ACC112 (cell line): ENCODE data around the gene PLA2G15.

Experiments
- H2AFZ ChIP-seq: fragments of 200-600 bp; sonication (generic); one replicate; pipeline ENCODE4 v1.6.0; 2017; ENCODE audit warnings: antibody characterized with exemption, low read length; ENCODE audit not compliant: unreplicated experiment
- H3K27ac ChIP-seq: fragments of 200-600 bp; sonication (generic); 2 replicates; pipeline ENCODE4 v1.5.1; 2014; ENCODE audit warnings: low read depth, mild to moderate bottlenecking, antibody characterized with exemption, low read length, moderate library complexity
- H3K27me3 ChIP-seq: fragments of 200-600 bp; sonication (generic); 2 replicates; pipeline ENCODE4 v1.6.1; 2014; ENCODE audit warnings: mild to moderate bottlenecking, antibody characterized with exemption, low read length, moderate library complexity, mixed read lengths; ENCODE audit not compliant: insufficient read depth
- H3K36me3 ChIP-seq: fragments of 200-600 bp; sonication (generic); 2 replicates; pipeline ENCODE4 v1.6.1; 2016; ENCODE audit warnings: mild to moderate bottlenecking, antibody characterized with exemption, low read length, moderate library complexity, mixed read lengths; ENCODE audit not compliant: insufficient read depth
- H3K4me1 ChIP-seq: fragments of 200-600 bp; sonication (generic); one replicate; pipeline ENCODE4 v1.6.1; 2016; ENCODE audit warnings: low read length, mixed read lengths; ENCODE audit not compliant: insufficient read depth, unreplicated experiment, control insufficient read depth
- H3K4me3 ChIP-seq: fragments of 200-600 bp; sonication (generic); 2 replicates; pipeline ENCODE4 v1.5.1; 2014; ENCODE audit warnings: mild to moderate bottlenecking, low read depth, low read length
- H3K79me2 ChIP-seq: fragments of 200-600 bp; sonication (generic); one replicate; pipeline ENCODE4 v1.6.0; 2016; ENCODE audit warnings: low read length; ENCODE audit not compliant: control insufficient read depth, unreplicated experiment, insufficient read depth

Gene PLA2G15

GRCh38 chr16:68253721-68254120 lies 8.5 kb downstream of the PLA2G15 start:
- no peaks in the 10 kb centered on the region for H3K27me3 ChIP-seq
- H3K36me3 ChIP-seq = no peaks in the 10 kb centered on the region
- no peaks in the 10 kb centered on the region for H3K79me2 ChIP-seq
- peaks cover 17% of the 10 kb centered on the region for H3K4me1 ChIP-seq
- no peak overlapping the region for H3K4me3 ChIP-seq
- H2AFZ ChIP-seq = no peak overlapping the region
- no peak overlapping the region for H3K27ac ChIP-seq

GRCh38 chr16:68255712-68256111 lies 10.5 kb downstream of the PLA2G15 start:
- Histone ChIP-seq H2AFZ (no peak overlapping the region), H3K4me1 (peaks cover 17% of the 10 kb centered on the region), H3K4me3 (no peak overlapping the region), H3K79me2 (no peaks in the 10 kb centered on the region), H3K27me3 (no peaks in the 10 kb centered on the region), H3K27ac (no peak overlapping the region), H3K36me3 (peaks cover 8% of the 10 kb centered on the region; the same call in 1 of the 2 replicates)

GRCh38 chr16:68257251-68257905 lies 12.2 kb downstream of the PLA2G15 start:
- Histone ChIP-seq H3K79me2 (no peaks in the 10 kb centered on the region), H3K27ac (peak overlapping the region; percentile 77), H2AFZ (no peak overlapping the region), H3K4me1 (peaks cover 17% of the 10 kb centered on the region), H3K27me3 (no peaks in the 10 kb centered on the region), H3K4me3 (no peak overlapping the region), H3K36me3 (peaks cover 8% of the 10 kb centered on the region; the same call in 1 of the 2 replicates)

GRCh38 chr16:68257906-68258800 lies 13.0 kb downstream of the PLA2G15 start:
- Histone ChIP-seq H3K4me1 (peaks cover 17% of the 10 kb centered on the region), H2AFZ (no peak overlapping the region), H3K27ac (peak overlapping the region; percentile 77), H3K36me3 (peaks cover 8% of the 10 kb centered on the region; the same call in 1 of the 2 replicates), H3K27me3 (no peaks in the 10 kb centered on the region), H3K79me2 (no peaks in the 10 kb centered on the region), H3K4me3 (no peak overlapping the region)

GRCh38 chr16:68259007-68259825 lies 14.0 kb downstream of the PLA2G15 start:
- no peak overlapping the region for H3K4me3 ChIP-seq
- H3K36me3 ChIP-seq = peaks cover 8% of the 10 kb centered on the region; the same call in 1 of the 2 replicates
- peaks cover 17% of the 10 kb centered on the region for H3K4me1 ChIP-seq
- no peaks in the 10 kb centered on the region for H3K79me2 ChIP-seq
- H2AFZ ChIP-seq = no peak overlapping the region
- no peak overlapping the region for H3K27ac ChIP-seq
- no peaks in the 10 kb centered on the region for H3K27me3 ChIP-seq

- H2AFZ ChIP-seq = peak overlapping the region; percentile 42
- peak overlapping the region; percentile 75 for H3K27ac ChIP-seq
- H3K4me3 ChIP-seq = peak overlapping the region; percentile 93
- H3K79me2 ChIP-seq = peaks cover 27% of the 10 kb centered on the region
- peaks cover 21% of the 10 kb centered on the region for H3K4me1 ChIP-seq
- H3K36me3 ChIP-seq = peaks cover 8% of the 10 kb centered on the region; the same call in 1 of the 2 replicates
- H3K27me3 ChIP-seq = no peaks in the 10 kb centered on the region
These were observed 18.5 kb downstream of the PLA2G15 start for GRCh38 chr16:68263559-68264127.

GRCh38 chr16:68264128-68265077 lies 19.2 kb downstream of the PLA2G15 start, which contains the start of gene SLC7A6:
TSS of gene SLC7A6 (plus strand) at chr16:68264526. CDS start at chr16:68274727, 10,201 bp downstream.
- Histone ChIP-seq H3K27ac (peak within 1 kb of the TSS; percentile 75), H3K27me3 (no peaks in the 10 kb centered on the region), H3K79me2 (peaks cover 34% of the 10 kb centered on the region), H3K4me3 (peak within 1 kb of the TSS; percentile 93), H2AFZ (peak within 1 kb of the TSS; percentile 78), H3K4me1 (peaks cover 20% of the 10 kb centered on the region), H3K36me3 (peaks cover 7% of the 10 kb centered on the region; the same call in 1 of the 2 replicates)

GRCh38 chr16:68265078-68265920 lies 20.1 kb downstream of the PLA2G15 start:
- Histone ChIP-seq H3K4me1 (peaks cover 20% of the 10 kb centered on the region), H3K27me3 (no peaks in the 10 kb centered on the region), H3K27ac (peak overlapping the region; percentile 75), H3K79me2 (peaks cover 43% of the 10 kb centered on the region), H3K4me3 (peak overlapping the region; percentile 93), H3K36me3 (no peaks in the 10 kb centered on the region), H2AFZ (peak overlapping the region; percentile 10)
